ENCODE results near the gene PSD4.

DNA sequence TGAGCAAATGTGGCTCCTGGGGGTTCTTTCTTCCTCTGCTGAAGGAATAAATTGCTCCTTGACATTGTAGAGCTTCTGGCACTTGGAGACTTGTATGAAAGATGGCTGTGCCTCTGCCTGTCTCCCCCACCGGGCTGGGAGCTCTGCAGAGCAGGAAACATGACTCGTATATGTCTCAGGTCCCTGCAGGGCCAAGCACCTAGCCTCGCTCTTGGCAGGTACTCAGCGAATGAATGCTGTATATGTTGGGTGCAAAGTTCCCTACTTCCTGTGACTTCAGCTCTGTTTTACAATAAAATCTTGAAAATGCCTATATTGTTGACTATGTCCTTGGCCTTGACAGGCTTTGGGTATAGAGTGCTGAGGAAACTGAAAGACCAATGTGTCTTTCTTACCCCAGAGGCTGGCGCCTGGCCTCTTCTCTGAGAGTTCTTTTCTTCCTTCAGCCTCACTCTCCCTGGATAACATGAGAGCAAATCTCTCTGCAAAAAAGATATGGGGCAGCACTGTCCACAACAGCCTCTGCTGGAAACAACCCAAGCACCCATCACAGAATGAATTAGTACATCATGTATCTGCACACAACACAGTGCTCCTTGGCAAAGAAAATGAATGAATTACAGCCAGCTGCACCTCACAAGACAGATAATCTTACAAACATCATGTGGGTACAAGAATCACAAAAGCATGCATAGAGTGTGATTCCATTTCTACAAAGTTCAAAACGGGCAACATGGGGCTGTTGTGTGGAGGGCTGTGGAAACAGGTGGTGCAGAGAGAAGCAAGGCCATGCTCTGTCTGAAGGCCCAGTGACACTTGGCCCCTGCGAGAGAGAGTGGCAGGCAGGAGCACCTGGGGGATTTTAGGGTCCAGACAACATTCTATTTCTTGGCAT, 39.8 kb upstream of the PSD4 start:
- no peak for TF ChIP-seq EZH2 (IDR thresholded peaks at IDR 0.05)
- TF ChIP-seq, protein P1, sequence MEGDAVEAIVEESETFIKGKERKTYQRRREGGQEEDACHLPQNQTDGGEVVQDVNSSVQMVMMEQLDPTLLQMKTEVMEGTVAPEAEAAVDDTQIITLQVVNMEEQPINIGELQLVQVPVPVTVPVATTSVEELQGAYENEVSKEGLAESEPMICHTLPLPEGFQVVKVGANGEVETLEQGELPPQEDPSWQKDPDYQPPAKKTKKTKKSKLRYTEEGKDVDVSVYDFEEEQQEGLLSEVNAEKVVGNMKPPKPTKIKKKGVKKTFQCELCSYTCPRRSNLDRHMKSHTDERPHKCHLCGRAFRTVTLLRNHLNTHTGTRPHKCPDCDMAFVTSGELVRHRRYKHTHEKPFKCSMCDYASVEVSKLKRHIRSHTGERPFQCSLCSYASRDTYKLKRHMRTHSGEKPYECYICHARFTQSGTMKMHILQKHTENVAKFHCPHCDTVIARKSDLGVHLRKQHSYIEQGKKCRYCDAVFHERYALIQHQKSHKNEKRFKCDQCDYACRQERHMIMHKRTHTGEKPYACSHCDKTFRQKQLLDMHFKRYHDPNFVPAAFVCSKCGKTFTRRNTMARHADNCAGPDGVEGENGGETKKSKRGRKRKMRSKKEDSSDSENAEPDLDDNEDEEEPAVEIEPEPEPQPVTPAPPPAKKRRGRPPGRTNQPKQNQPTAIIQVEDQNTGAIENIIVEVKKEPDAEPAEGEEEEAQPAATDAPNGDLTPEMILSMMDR (IDR thresholded peaks at IDR 0.05 in 2 of 3, conservative IDR thresholded peaks at IDR 0.05 in 1 of 3; ENCODE audit: borderline replicate concordance in 1 of 3, insufficient read depth in 1 of 3, low read depth in 2 of 3, low read length in 2 of 3): no peak
- TF ChIP-seq, protein P2, sequence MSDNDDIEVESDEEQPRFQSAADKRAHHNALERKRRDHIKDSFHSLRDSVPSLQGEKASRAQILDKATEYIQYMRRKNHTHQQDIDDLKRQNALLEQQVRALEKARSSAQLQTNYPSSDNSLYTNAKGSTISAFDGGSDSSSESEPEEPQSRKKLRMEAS (IDR thresholded peaks at IDR 0.05): no peak
- TF ChIP-seq POLR2AphosphoS5 (IDR thresholded peaks at IDR 0.05; ENCODE audit: low read depth, low read length): no peak
- no peak for TF ChIP-seq EZH2phosphoT487 (IDR thresholded peaks at IDR 0.05; ENCODE audit: borderline replicate concordance)
- TF ChIP-seq POLR2A (IDR thresholded peaks at IDR 0.05; ENCODE audit: borderline replicate concordance, extremely low read depth, insufficient read depth, insufficient read length): no peak
- TF ChIP-seq, protein P3, sequence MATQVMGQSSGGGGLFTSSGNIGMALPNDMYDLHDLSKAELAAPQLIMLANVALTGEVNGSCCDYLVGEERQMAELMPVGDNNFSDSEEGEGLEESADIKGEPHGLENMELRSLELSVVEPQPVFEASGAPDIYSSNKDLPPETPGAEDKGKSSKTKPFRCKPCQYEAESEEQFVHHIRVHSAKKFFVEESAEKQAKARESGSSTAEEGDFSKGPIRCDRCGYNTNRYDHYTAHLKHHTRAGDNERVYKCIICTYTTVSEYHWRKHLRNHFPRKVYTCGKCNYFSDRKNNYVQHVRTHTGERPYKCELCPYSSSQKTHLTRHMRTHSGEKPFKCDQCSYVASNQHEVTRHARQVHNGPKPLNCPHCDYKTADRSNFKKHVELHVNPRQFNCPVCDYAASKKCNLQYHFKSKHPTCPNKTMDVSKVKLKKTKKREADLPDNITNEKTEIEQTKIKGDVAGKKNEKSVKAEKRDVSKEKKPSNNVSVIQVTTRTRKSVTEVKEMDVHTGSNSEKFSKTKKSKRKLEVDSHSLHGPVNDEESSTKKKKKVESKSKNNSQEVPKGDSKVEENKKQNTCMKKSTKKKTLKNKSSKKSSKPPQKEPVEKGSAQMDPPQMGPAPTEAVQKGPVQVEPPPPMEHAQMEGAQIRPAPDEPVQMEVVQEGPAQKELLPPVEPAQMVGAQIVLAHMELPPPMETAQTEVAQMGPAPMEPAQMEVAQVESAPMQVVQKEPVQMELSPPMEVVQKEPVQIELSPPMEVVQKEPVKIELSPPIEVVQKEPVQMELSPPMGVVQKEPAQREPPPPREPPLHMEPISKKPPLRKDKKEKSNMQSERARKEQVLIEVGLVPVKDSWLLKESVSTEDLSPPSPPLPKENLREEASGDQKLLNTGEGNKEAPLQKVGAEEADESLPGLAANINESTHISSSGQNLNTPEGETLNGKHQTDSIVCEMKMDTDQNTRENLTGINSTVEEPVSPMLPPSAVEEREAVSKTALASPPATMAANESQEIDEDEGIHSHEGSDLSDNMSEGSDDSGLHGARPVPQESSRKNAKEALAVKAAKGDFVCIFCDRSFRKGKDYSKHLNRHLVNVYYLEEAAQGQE (IDR thresholded peaks at IDR 0.05; ENCODE audit: low read depth): no peak
- TF ChIP-seq SIN3A (IDR thresholded peaks at IDR 0.05; ENCODE audit: low read depth): no peak
- no peak for TF ChIP-seq SRF (IDR thresholded peaks at IDR 0.05; ENCODE audit: low read depth)
- no peak for TF ChIP-seq ZFX (IDR thresholded peaks at IDR 0.05)
- TF ChIP-seq, protein P4, sequence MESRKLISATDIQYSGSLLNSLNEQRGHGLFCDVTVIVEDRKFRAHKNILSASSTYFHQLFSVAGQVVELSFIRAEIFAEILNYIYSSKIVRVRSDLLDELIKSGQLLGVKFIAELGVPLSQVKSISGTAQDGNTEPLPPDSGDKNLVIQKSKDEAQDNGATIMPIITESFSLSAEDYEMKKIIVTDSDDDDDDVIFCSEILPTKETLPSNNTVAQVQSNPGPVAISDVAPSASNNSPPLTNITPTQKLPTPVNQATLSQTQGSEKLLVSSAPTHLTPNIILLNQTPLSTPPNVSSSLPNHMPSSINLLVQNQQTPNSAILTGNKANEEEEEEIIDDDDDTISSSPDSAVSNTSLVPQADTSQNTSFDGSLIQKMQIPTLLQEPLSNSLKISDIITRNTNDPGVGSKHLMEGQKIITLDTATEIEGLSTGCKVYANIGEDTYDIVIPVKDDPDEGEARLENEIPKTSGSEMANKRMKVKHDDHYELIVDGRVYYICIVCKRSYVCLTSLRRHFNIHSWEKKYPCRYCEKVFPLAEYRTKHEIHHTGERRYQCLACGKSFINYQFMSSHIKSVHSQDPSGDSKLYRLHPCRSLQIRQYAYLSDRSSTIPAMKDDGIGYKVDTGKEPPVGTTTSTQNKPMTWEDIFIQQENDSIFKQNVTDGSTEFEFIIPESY (IDR thresholded peaks at IDR 0.05; ENCODE audit: extremely low read depth, insufficient replicate concordance, low read length): no peak
- TF ChIP-seq CEBPB (IDR thresholded peaks at IDR 0.05; ENCODE audit: low read depth): no peak

All from HCT116 (cell line).